GM18909 (cell line): ENCODE data around the gene TLCD5.

Experiments
- ATAC-seq: cut with Tn5 transposase; IDR thresholded peaks from one replicate; pipeline ENCODE4 v1.9.1; 2021; ENCODE audit warnings: mild to moderate bottlenecking; ENCODE audit not compliant: unreplicated experiment, poor library complexity

The TLCD5 gene

DNA sequence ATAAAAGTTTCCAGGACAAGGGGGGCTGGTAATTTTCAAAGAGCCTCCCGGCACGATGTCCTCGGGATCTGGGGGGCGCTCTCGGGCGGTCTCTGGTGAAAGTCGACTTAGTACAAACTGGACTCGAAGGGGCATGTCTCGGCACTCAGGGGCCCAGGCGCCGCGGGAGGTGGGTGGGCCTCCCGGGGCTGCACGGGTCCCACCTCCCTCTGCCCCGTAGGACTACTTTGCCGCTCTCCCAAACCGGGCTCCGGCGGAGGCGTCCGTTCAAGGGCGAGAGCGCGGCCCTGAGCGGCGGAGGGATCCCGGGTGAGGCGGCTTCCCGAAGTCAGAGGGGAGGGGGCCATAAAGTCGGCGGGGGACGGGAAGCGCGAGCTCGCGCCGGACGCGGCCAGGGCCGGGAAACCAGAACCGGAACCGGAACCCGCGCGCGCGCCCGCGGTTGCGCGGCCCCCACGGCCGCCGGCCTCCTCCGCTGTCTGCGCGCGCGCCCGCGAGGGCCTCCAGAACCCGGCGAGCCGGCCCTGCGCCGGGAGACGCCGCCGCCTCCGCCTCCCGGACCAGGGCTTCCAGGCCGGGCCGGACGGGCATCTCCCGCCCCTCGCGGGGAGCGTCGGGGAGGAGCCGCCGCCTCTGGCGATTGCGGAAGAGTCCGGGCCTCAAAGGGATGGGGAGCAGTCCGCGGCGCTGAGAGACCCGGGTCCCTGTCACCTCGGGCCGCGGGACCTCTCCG, 11.0 kb downstream of the TLCD5 start, which contains the start of gene ARHGEF12:
TSS of gene ARHGEF12 (plus strand) at position 506 of the 733 bp plus-strand sequence. CDS start 831 bp downstream, outside the sequence.
- ATAC-seq, result peak; percentile 66

DNA sequence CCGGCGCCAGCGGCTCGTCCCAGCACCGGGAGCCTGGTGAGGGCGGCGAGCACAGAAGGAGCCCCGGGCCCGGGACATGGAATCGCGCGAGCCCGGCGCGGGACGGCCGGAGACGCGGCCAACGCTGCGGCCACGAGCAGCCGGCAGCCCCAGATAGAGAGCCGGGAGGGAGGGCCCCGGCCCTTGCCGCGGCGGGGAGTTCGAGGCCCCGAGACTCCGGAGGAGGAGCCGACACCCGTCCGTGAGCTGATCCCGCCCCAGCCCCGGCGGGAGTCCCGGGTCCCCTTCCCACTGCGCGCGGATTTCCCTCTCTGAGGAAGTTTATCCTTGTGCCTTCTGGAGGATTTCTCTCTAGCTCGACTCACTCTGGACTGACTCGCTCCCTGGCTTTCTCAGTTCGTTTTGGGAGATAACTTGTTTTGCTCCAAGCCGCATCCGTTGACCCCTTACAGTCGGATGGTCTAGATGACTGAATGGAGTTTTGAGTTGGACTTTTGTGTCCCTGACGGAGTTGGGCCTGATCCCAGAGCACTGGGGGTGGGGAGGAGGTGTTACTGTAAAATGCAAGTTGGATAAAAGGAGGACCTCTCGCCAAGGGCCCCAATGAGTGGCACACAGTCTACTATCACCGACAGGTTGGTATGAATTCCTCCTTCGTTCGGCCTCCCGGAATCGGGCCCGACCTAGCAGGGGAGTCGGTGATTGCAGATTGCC, 11.7 kb downstream of the TLCD5 start:
- peak; percentile 38 for ATAC-seq

DNA sequence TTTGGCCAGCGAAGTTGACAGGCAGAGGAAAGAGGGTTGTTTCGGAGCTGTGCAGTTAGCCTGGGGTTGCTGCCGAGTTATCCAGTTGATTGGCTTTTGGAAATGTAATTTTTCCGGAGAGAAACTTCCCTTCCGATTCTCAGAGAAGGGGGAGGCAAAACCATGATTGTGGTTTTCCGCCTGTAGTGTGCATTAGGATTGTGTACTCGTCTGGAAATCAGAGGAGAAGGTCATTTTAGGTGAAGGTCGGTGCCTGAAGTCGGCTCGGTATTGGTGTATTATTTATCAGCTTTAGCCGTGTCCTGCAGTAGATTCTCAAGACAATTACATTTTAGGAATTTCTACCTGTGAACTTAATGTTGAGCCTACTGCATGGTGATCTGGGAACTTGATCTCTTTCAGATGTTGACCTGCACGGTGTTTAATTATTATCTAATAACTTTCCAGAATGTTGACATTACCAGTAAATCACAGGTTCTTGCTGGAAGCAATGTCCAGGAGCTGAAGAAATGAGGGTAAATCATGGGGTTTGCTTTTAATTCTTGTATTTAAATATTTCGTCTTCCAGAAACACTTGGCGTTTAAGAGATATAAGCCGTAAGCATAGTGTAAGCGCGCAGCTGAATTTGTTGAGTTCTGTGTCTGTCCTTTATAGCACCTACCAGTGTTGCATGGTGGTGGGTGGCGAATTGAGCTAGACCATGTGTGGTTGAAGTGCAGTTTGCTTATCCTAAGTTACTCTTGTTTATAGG, 12.4 kb downstream of the TLCD5 start:
- no peak for ATAC-seq

DNA sequence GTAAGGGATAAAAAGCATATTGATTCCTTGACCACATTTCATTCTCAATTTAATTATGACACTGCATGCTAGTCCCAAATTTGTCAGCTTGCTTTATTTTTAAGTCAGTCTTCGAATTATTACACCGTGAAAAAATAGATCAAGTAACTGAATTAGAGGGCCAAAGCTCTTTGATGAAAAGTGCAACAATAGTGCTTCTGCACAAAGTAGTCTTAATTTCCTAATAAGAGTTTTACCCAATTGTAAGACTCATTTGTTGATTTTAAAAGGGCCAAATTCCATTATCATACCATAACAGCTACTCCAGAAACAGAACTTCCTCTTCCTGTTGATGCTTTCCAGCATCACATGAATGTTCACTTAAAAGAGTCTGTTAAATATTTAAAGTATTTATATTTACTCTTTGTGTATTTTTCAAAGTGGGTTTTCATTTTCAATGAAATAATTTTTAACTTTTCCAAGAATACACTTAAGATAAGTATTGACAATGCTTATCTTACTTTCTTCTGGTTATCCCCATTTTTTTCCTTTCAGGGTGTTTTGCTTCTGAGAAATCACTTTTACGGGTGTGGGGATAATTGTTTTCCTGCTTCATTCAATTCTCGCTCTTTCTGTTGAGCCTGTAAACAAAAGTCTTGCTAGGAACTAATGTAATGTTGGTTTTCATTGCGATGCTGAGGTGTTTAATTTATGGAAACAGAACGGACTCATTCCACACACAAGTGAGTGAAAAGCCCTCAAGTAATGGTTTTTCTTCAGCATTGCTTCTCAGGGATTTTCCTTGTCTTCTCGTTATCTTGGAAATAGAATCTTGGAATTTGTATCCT, 13.2 kb downstream of the TLCD5 start:
- ATAC-seq, result no peak

DNA sequence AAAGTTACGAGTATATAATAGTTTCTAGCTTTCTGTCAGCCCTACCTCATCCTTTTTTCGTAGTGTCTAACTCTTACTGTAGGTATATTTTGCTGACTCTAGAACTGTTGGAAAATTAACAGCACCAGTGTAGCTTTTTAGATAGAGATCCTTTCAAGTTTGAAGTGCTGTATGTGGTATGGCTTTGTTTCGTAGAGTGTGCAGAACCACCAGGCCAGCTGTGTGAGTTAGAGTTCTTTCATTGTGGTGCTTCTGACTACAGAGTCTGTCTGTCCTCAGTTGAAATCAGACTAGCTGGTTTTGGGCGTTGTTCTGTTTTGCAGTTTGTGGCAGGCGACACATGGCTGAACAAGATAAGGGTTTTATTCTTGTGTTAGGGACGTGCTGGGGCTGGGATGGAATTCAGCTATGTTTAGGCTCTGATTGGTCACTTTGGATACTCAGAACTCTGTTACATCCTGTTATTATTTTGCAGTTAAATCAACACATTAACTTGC, 14.3 kb downstream of the TLCD5 start:
- no peak for ATAC-seq

DNA sequence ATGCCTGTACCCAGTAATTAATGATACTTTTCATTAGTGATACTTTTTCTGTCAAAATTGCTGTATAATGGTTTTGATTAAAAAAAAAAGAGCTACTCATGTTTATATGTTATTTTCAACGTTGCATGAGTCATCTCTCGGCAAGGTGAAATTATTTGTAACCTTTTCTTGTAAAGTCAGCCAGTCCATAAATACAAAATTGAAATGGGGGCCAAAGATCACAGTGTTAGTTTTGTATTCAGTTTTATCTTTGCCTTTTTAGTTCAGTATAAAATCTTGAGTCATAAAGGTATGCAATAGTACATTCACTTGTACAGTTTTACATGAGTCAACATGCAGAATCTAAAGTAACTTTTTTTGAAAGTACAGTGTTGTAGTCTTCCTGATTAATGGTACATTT, 15.4 kb downstream of the TLCD5 start:
- ATAC-seq, result no peak

DNA sequence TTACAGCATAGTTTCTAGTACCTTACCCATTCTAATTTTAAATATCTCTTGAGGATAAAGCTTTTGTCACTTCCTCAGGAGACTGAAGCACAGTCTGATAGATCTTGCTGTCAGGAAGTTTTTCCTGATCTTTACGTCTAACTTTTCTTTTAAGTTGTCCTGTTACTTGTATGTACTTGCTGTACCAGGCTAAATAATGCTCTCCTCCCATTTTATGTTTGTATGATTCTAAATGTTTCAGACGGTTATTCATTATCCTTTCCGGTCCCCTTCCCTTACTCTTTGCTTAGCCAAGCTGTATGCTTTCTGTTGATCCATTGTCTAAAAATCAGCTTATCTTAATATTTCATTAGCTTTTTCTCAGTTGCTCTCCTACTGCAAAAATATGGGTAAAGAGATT, 17.1 kb downstream of the TLCD5 start:
- no peak for ATAC-seq

DNA sequence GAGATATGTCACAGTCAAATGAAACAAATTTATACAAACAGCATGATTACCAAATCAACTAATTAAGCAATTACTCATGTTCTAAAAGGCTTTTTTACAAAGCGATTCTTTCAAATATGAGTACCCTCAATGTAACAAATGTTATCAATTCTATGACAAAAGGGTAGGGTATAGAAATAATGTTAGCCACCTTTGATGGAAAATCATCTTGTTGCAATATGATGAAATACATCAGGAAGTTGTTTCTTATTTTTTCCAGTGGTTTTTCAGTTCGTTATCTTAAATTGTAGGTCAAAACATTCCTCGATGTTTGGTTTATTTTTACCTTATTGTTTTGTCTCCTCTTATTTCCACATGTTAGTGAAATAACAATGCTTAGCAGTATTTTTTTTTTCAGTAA, 17.6 kb downstream of the TLCD5 start:
- ATAC-seq, result no peak

DNA sequence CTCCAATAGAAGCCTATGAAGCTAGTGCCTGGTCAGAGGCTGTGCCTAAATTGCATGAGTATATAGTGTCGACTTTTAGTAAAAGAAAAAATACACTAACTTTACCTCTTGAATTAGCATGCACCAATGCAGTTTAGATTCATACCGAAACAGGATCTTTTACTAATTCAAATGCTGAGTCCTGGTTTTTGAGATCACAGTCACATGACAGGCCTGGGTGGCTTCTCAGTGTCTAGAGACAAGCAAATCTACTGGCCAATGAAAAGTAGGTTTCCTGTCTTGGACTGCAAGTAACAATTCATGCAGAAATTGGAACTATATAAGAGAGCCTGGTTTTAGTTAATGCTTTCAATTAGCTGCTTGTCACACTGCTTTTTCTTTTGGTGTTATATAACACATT, 18.3 kb downstream of the TLCD5 start:
- no peak for ATAC-seq

DNA sequence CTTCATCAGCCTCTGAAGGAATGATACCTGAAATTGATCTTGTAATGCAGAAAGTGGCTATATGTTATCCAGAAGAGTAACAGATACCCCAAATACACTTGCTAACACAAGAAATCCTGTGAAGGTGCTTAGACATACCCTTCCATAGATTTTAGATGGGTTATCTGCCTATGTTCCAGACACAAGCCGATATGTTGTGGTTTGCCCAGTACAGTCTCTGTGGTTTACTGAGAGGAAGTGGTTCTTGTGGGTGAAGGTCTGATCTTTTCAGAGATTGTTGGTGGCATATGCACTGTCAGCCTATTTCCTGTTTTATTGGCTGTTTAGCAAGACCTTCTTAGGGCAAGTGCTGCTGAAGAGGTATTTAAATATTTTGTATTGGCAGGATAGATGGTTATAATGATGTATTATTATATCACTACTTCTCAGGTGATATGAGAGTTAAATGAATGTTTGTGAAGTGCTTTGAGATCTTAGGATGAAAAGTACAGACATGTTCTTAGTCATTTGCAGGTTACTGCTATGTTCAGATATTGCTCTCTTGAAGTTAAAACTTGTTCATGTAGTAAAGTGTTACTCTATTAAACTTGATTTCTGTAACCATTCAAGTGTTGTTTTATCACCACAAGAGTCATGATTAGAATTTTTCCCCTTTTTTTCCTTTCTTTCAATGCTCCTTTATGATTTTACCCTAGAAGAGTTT, 19.4 kb downstream of the TLCD5 start:
- peak; percentile 91 for ATAC-seq

DNA sequence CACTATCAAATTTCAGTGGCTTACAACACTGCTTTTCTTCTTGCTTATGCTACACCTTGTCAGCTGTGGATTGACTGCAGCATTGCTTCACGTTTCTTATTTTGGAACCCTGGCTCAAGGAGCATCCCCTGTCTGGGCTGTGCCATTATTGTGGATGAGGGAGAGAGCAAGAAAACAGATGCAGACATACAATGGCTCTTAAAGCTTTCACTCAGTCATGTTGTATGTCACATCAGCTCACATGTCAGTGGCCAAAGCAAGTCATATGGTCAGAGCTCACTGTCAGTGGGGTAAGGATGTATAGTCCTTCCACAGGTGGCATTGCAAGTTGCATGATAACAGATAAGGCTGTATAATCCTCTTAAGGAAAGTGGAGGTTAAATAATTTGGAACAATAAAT, 21.1 kb downstream of the TLCD5 start:
- ATAC-seq, result no peak

DNA sequence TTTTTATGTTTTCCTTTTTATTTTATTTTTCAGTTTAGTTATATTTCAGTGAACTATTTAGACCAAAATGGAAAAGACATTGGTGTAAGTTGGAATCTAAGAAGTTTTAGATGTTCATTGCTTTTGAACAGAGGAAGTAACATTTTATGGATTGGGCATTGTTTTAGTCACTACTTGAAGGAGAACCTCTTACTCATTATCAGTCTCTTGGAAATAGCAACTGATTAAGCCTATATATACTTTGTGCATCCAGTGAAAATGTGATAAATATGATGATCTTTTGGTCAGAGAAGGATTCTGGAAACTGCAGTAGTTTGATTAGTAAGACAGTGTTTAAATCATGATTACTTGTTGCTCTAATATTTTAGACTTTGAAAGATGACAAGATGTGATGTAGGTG, 25.5 kb downstream of the TLCD5 start:
- ATAC-seq, result no peak

DNA sequence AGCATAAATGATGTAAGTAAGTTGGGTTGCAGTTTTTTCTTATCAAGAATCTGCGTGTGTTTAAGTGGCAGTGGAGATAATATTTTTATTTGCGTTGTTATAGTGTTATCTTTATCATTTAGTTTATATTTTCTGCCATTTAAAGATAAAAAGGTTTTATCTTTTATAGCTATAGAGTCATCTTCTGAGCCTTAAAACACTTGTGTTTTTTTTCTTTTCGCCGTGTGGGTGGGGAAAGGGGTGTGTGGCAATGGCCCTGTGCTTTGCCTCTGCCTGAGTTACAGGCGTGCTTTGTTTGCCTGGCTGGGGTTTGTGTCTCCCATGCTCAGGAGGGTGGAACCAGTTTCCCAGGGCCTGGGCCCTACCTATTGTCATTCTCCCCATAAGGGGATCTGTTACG, 27.3 kb downstream of the TLCD5 start:
- ATAC-seq, result no peak

DNA sequence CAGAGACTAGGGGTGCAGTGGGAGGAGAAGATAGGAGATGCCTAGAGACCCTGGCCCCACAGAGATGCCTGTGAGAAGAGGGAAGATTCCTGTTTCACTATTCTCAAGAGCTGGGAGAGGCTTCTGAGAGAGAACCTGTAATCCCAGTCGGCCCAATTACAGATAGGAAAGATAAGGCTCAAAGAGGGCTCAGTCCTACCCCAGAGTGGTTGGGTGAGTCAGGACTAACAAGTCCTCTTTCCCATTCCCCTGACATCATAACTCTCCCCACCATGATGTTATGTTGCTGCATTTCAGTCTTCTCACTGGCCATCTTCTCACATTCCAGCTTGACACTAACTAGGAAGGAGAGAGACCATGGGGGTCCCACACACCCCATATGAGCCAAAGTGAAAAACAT, 29.0 kb downstream of the TLCD5 start:
- ATAC-seq, result no peak

DNA sequence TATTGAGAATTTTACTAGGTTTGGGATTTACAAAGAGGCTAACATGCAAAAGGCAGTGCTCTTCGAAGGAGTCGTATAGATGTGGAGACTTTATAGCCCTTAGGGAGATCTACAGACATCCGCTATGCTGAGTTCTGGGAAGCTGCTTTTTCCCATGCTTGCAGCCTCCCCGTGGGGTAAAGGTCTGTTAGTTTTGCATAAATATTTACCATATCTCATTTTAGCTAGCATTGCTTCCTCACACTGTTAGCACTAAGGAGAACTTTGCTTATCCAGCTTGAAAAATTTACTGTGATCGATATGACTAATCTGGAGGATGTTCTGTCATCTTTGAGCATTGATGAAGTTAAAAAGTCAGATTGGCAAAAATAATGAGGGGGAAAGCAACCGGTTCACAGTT, 29.7 kb downstream of the TLCD5 start:
- ATAC-seq, result no peak

DNA sequence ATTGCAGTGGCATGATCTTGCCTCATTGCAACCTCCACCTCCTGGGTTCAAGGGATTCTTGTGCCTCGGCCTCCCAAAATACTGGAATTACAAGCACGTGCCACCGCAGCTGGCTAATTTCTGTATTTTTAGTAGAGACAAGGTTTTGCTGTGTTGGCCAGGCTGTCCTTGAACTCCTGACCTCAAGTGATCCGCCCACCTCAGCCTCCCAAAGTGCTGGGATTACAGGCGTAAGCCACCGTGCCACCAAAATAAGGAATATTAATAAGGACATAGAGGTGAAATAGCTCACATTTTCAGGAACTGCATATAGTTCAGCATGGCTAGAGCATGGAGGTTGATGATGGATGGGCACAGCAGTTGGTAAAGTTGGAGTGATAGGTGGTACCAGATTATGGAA, 32.5 kb downstream of the TLCD5 start:
- no peak for ATAC-seq

DNA sequence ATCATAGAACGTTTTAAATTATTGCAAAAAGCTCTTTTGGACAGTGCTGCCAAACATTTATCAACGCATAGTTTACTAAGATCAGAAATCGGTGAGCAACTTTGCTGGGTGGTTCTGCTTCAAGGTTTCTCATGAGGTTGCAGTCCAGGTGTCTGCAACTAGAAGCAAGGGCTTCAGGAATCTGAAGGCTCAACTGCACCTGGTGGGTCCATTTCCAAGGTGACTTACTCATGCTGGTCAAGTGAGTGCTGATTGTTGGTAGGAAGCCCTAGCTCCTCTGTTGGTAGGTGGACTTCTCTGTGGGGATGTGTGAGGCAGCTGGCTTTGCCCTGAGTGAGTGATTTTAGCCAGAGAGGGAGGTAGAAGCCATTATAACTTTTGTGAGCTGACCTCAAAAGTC, 33.6 kb downstream of the TLCD5 start:
- no peak for ATAC-seq

DNA sequence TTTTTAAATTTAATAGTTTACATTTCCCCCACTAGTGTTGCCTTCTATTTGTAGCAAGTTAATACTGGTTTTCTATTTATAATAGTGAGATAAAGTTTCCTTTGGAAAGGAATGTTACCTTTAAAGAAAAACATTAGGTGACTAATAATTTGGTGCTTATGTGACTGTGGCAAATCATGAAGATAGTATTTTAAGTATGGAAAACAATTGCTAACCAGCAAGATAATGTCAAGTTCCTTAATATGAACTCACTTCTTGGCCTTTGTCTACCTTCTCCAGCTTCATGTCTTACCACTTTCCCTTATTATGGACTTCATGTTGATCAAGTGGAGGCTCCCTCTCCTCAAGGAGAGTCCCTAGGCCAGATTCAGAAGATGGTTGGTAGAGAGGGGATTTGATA, 38.3 kb downstream of the TLCD5 start:
- ATAC-seq, result no peak

DNA sequence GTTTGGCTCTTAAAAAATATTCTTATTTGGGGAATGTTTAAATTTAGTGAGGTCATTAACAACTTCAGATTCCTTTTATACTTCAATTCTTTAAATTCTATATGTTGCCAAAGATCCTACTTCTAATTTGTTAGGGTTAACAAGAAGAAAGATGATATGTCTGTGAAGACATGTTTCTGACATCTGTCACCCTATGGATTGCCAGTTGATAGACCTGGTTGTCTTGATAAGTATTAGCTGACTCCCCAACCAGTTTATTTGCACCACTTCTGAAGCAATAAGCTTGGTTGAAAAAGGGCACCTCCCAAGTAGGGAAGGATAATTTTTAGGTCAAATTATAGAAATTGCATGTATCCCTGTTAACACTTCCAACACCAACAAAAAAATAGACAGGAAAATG, 40.4 kb downstream of the TLCD5 start:
- no peak for ATAC-seq

DNA sequence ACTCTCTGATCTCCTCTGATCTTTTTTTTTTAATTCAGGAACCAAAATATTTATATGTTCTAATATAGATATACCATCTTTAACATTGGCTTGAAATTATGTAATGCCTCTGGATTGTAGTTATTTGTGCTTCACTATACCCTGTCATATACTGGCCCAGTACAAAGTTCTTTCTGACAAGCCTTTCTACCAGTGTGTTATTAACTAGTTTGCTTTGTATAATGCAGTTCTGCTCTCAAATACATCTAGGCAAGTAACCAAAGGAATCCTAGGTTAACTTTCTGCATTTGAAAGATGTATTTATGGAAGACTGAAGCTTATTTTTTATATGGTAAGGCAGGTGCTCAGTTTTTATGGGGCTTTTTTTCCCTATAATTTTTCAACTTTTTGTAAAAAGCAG, 47.2 kb downstream of the TLCD5 start:
- ATAC-seq, result no peak
